ENCODE measurements around the gene TRIO. TPM values are rescaled to one million over a fixed set of nuclear protein-coding genes. Genes with fewer than 3 reads are reported as not detected.

TRIO gene
- total RNA-seq, 2 experiments from 2014 or later: 4.1 to 6.5 TPM

GRCh38 chr5:14186059-14186830 lies 43.1 kb downstream of the TRIO start:
- Histone ChIP-seq H3K4me3 (ENCODE audit: low read length) (no peak overlapping the region), H3K27me3 (ENCODE audit: control insufficient read depth in 1 of 2, insufficient read depth in 2 of 2, low read length in 2 of 2) (no peaks in the 10 kb centered on the region), H3K4me1 (ENCODE audit: insufficient read depth, low read length) (no peaks in the 10 kb centered on the region), H3K9me3 (ENCODE audit: control insufficient read depth in 1 of 2, insufficient read depth in 1 of 2, low read length in 2 of 2) (no peaks in the 10 kb centered on the region), H3K27ac (ENCODE audit: low read depth in 1 of 2, low read length in 2 of 2) (no peak overlapping the region), H3K36me3 (ENCODE audit: insufficient read depth, low read length) (no peaks in the 10 kb centered on the region)
- POLR2A ChIA-PET: no interaction called here
- DNase-seq (no peak), ATAC-seq (ENCODE audit: poor library complexity) (no peak)
- Mint-ChIP-seq H3K27ac (no peak overlapping the region), H3K36me3 (ENCODE audit: low read depth) (no peaks in the 10 kb centered on the region), H3K9me3 (no peaks in the 10 kb centered on the region), H3K4me1 (ENCODE audit: low read depth) (no peaks in the 10 kb centered on the region), H3K27me3 (no peaks in the 10 kb centered on the region), H3K4me3 (no peak overlapping the region)
- CTCF ChIA-PET: no interaction called here
- intact Hi-C loops (cut with DNase I, micrococcal nuclease): no loop called here
- no peak for TF ChIP-seq CTCF (IDR thresholded peaks at IDR 0.05)

GRCh38 chr5:14187157-14187556 lies 44.0 kb downstream of the TRIO start:
- CTCF ChIA-PET: no interaction called here
- no peaks in the 10 kb centered on the region for H3K27me3 Mint-ChIP-seq
- ATAC-seq (ENCODE audit: poor library complexity): no peak

GRCh38 chr5:14187660-14188059 lies 44.5 kb downstream of the TRIO start:
- intact Hi-C loops (cut with DNase I, micrococcal nuclease): no loop called here
- ChIA-PET POLR2A (no interaction called here), CTCF (no interaction called here)
- no peak overlapping the region for H3K4me3 Mint-ChIP-seq
- H3K9me3 Mint-ChIP-seq: no peaks in the 10 kb centered on the region
- ATAC-seq (ENCODE audit: poor library complexity) (no peak), DNase-seq (no peak)
- Histone ChIP-seq H3K9me3 (ENCODE audit: control insufficient read depth in 1 of 2, insufficient read depth in 1 of 2, low read length in 2 of 2) (no peaks in the 10 kb centered on the region), H3K4me3 (ENCODE audit: low read length) (no peak overlapping the region), H3K27me3 (ENCODE audit: control insufficient read depth in 1 of 2, insufficient read depth in 2 of 2, low read length in 2 of 2) (no peaks in the 10 kb centered on the region), H3K36me3 (ENCODE audit: insufficient read depth, low read length) (no peaks in the 10 kb centered on the region), H3K4me1 (ENCODE audit: insufficient read depth, low read length) (no peaks in the 10 kb centered on the region), H3K27ac (ENCODE audit: low read depth in 1 of 2, low read length in 2 of 2) (no peak overlapping the region)
- no peak overlapping the region for H3K27ac Mint-ChIP-seq
- H3K36me3 Mint-ChIP-seq (ENCODE audit: low read depth): no peaks in the 10 kb centered on the region
- H3K4me1 Mint-ChIP-seq (ENCODE audit: low read depth): no peaks in the 10 kb centered on the region
- H3K27me3 Mint-ChIP-seq: no peaks in the 10 kb centered on the region
- no peak for TF ChIP-seq CTCF (IDR thresholded peaks at IDR 0.05)

More at GRCh38 chr5:14187157-14187556, 44.0 kb downstream of the TRIO start:
- H3K4me1 ChIP-seq (ENCODE audit: insufficient read depth, low read length): no peaks in the 10 kb centered on the region
- TF ChIP-seq CTCF (IDR thresholded peaks at IDR 0.05): no peak
- intact Hi-C loops (cut with DNase I, micrococcal nuclease): no loop called here
- no peak overlapping the region for H3K4me3 Mint-ChIP-seq
- no peaks in the 10 kb centered on the region for H3K9me3 Mint-ChIP-seq
- no peak for DNase-seq
- no peak overlapping the region for H3K27ac ChIP-seq (ENCODE audit: low read depth in 1 of 2, low read length in 2 of 2)
- H3K4me3 ChIP-seq (ENCODE audit: low read length): no peak overlapping the region
- H3K4me1 Mint-ChIP-seq (ENCODE audit: low read depth): no peaks in the 10 kb centered on the region
- no peaks in the 10 kb centered on the region for H3K27me3 ChIP-seq (ENCODE audit: control insufficient read depth in 1 of 2, insufficient read depth in 2 of 2, low read length in 2 of 2)
- H3K36me3 Mint-ChIP-seq (ENCODE audit: low read depth): no peaks in the 10 kb centered on the region
- H3K27ac Mint-ChIP-seq: no peak overlapping the region
- POLR2A ChIA-PET: no interaction called here
- no peaks in the 10 kb centered on the region for H3K9me3 ChIP-seq (ENCODE audit: control insufficient read depth in 1 of 2, insufficient read depth in 1 of 2, low read length in 2 of 2)
- no peaks in the 10 kb centered on the region for H3K36me3 ChIP-seq (ENCODE audit: insufficient read depth, low read length)
